ENCODE data around the gene METTL5.

METTL5 gene

GRCh38 chr2:169772651-169773050, 52.1 kb downstream of the METTL5 start:
- Histone ChIP-seq H3K9ac (ENCODE audit: low read length) (no peak overlapping the region), H3K4me2 (ENCODE audit: low read depth, low read length) (no peak overlapping the region), H3K36me3 (replicated peaks; ENCODE audit: insufficient read depth, low read length) (no peaks in the 10 kb centered on the region), H3K27me3 (replicated peaks; ENCODE audit: insufficient read depth, low read length) (peaks cover 23% of the 10 kb centered on the region), H3K9me3 (replicated peaks; ENCODE audit: insufficient read depth, low read length) (no peaks in the 10 kb centered on the region), H4K20me1 (ENCODE audit: insufficient read depth, low read length) (no peaks in the 10 kb centered on the region), H3K9me2 (replicated peaks; ENCODE audit: insufficient read depth, low read length) (no peaks in the 10 kb centered on the region), H3K4me1 (ENCODE audit: low read length) (no peaks in the 10 kb centered on the region), H3K27ac (ENCODE audit: low read length) (no peak overlapping the region), H2AFZ (ENCODE audit: low read length) (no peak overlapping the region), H3K4me3 (ENCODE audit: low read length) (no peak overlapping the region), H3F3A (ENCODE audit: insufficient read depth, low read length) (no peaks in the 10 kb centered on the region), H3K79me2 (ENCODE audit: low read length) (no peaks in the 10 kb centered on the region)
- no peak for TF ChIP-seq EZH2phosphoT487 (IDR thresholded peaks at IDR 0.05; ENCODE audit: low read length)
- TF ChIP-seq CTCF (IDR thresholded peaks at IDR 0.05; ENCODE audit: low read length) = no peak
- TF ChIP-seq EZH2 (optimal IDR thresholded peaks at IDR 0.05; ENCODE audit: low read depth, low read length) = no peak
- no peak for DNase-seq

GRCh38 chr2:169771612-169772011, 53.1 kb downstream of the METTL5 start:
- H2AFZ ChIP-seq (ENCODE audit: low read length) = no peak overlapping the region
- no peak overlapping the region for H3K4me3 ChIP-seq (ENCODE audit: low read length)
- H3K27me3 ChIP-seq (replicated peaks; ENCODE audit: insufficient read depth, low read length) = peaks cover 23% of the 10 kb centered on the region
- no peaks in the 10 kb centered on the region for H3K79me2 ChIP-seq (ENCODE audit: low read length)
- H3K27ac ChIP-seq (ENCODE audit: low read length) = no peak overlapping the region
- H3K4me2 ChIP-seq (ENCODE audit: low read depth, low read length) = no peak overlapping the region
- no peaks in the 10 kb centered on the region for H4K20me1 ChIP-seq (ENCODE audit: insufficient read depth, low read length)
- no peaks in the 10 kb centered on the region for H3K4me1 ChIP-seq (ENCODE audit: low read length)
- H3K9ac ChIP-seq (ENCODE audit: low read length) = no peak overlapping the region
- no peaks in the 10 kb centered on the region for H3K36me3 ChIP-seq (replicated peaks; ENCODE audit: insufficient read depth, low read length)
- DNase-seq = no peak
- H3K9me3 ChIP-seq (replicated peaks; ENCODE audit: insufficient read depth, low read length) = no peaks in the 10 kb centered on the region
- H3K9me2 ChIP-seq (replicated peaks; ENCODE audit: insufficient read depth, low read length) = no peaks in the 10 kb centered on the region
- no peak for TF ChIP-seq EZH2 (optimal IDR thresholded peaks at IDR 0.05; ENCODE audit: low read depth, low read length)
- no peak for TF ChIP-seq CTCF (IDR thresholded peaks at IDR 0.05; ENCODE audit: low read length)
- TF ChIP-seq EZH2phosphoT487 (IDR thresholded peaks at IDR 0.05; ENCODE audit: low read length) = no peak
- no peaks in the 10 kb centered on the region for H3F3A ChIP-seq (ENCODE audit: insufficient read depth, low read length)

GRCh38 chr2:169771021-169771420, 53.7 kb downstream of the METTL5 start:
- no peaks in the 10 kb centered on the region for H3F3A ChIP-seq (ENCODE audit: insufficient read depth, low read length)
- no peaks in the 10 kb centered on the region for H3K36me3 ChIP-seq (replicated peaks; ENCODE audit: insufficient read depth, low read length)
- H3K27me3 ChIP-seq (replicated peaks; ENCODE audit: insufficient read depth, low read length) = peaks cover 23% of the 10 kb centered on the region
- no peak for TF ChIP-seq CTCF (IDR thresholded peaks at IDR 0.05; ENCODE audit: low read length)
- TF ChIP-seq EZH2 (optimal IDR thresholded peaks at IDR 0.05; ENCODE audit: low read depth, low read length) = no peak
- TF ChIP-seq EZH2phosphoT487 (IDR thresholded peaks at IDR 0.05; ENCODE audit: low read length) = no peak
- no peaks in the 10 kb centered on the region for H4K20me1 ChIP-seq (ENCODE audit: insufficient read depth, low read length)
- no peaks in the 10 kb centered on the region for H3K9me3 ChIP-seq (replicated peaks; ENCODE audit: insufficient read depth, low read length)
- no peak overlapping the region for H3K4me2 ChIP-seq (ENCODE audit: low read depth, low read length)
- H3K9me2 ChIP-seq (replicated peaks; ENCODE audit: insufficient read depth, low read length) = no peaks in the 10 kb centered on the region
- no peaks in the 10 kb centered on the region for H3K4me1 ChIP-seq (ENCODE audit: low read length)
- no peaks in the 10 kb centered on the region for H3K79me2 ChIP-seq (ENCODE audit: low read length)
- no peak overlapping the region for H3K27ac ChIP-seq (ENCODE audit: low read length)
- H3K9ac ChIP-seq (ENCODE audit: low read length) = no peak overlapping the region
- no peak overlapping the region for H2AFZ ChIP-seq (ENCODE audit: low read length)
- H3K4me3 ChIP-seq (ENCODE audit: low read length) = no peak overlapping the region
- DNase-seq = no peak
